GM12891 (cell line): Measurements from ENCODE around the gene BRSK2.

Experiments
- PAX5 ChIP-seq: IDR thresholded peaks from 2 replicates; pipeline ENCODE4 v1.6.1; 2011; ENCODE audit warnings: low read length, moderate library complexity, mild to moderate bottlenecking; ENCODE audit not compliant: insufficient read depth, severe bottlenecking
- POLR2A ChIP-seq: IDR thresholded peaks from 2 replicates; pipeline ENCODE4 v1.6.1; 2011; ENCODE audit warnings: low read depth, low read length, control low read depth
- POLR2AphosphoS5 ChIP-seq: IDR thresholded peaks from 2 replicates; pipeline ENCODE4 v1.6.1; 2011; ENCODE audit warnings: low read depth, low read length, control low read depth
- TAF1 ChIP-seq: IDR thresholded peaks from 2 replicates; pipeline ENCODE4 v1.6.1; 2011; ENCODE audit warnings: low read depth, low read length, control low read depth

GRCh38 chr11:1370186-1371025, 19.3 kb upstream of the BRSK2 start:
- TF ChIP-seq POLR2A (no peak), PAX5 (no peak), TAF1 (no peak), POLR2AphosphoS5 (no peak)
